ENCODE measurements around the gene MACC1. TPM values are rescaled to one million over a fixed set of nuclear protein-coding genes. Genes with fewer than 3 reads are reported as not detected.
A peak's percentile ranks its signal among the peaks of the same experiment; 100 is the strongest.

The MACC1 gene
- total RNA-seq, 2 donors from 2014 or later, result 15.2 to 16.6 TPM

- no peak for DNase-seq
- H3K4me3 ChIP-seq, result no peak overlapping the region
- H3K9me3 ChIP-seq, result no peaks in the 10 kb centered on the region
- no peaks in the 10 kb centered on the region for H3K27me3 ChIP-seq
- no peak for ATAC-seq
- intact Hi-C loops (cut with DNase I), result no loop called here
- WGBS, 2 donors, result 90 to 96% methylated on average over 1 of the region's 1 CpG
- TF ChIP-seq, protein P1, sequence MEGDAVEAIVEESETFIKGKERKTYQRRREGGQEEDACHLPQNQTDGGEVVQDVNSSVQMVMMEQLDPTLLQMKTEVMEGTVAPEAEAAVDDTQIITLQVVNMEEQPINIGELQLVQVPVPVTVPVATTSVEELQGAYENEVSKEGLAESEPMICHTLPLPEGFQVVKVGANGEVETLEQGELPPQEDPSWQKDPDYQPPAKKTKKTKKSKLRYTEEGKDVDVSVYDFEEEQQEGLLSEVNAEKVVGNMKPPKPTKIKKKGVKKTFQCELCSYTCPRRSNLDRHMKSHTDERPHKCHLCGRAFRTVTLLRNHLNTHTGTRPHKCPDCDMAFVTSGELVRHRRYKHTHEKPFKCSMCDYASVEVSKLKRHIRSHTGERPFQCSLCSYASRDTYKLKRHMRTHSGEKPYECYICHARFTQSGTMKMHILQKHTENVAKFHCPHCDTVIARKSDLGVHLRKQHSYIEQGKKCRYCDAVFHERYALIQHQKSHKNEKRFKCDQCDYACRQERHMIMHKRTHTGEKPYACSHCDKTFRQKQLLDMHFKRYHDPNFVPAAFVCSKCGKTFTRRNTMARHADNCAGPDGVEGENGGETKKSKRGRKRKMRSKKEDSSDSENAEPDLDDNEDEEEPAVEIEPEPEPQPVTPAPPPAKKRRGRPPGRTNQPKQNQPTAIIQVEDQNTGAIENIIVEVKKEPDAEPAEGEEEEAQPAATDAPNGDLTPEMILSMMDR (IDR thresholded peaks at IDR 0.05), result no peak
- no peak for TF ChIP-seq POLR2A (IDR thresholded peaks at IDR 0.05)
- no peaks in the 10 kb centered on the region for H3K4me1 ChIP-seq
- no peak overlapping the region for H3K27ac ChIP-seq
- H3K36me3 ChIP-seq (replicated peaks in 1 of 2; ENCODE audit: insufficient read depth in 1 of 2, low read depth in 2 of 2), result no peaks in the 10 kb centered on the region
Observed at GRCh38 chr7:20102982-20103381, 114.2 kb downstream of the MACC1 start.

- 91 to 100% methylated on average over 1 of the region's 1 CpG for WGBS, 2 donors
- TF ChIP-seq POLR2A (IDR thresholded peaks at IDR 0.05), result no peak
- TF ChIP-seq, protein P1 (IDR thresholded peaks at IDR 0.05), result no peak
- Histone ChIP-seq H3K4me3 (no peak overlapping the region), H3K36me3 (replicated peaks in 1 of 2; ENCODE audit: insufficient read depth in 1 of 2, low read depth in 2 of 2) (no peaks in the 10 kb centered on the region), H3K27me3 (no peaks in the 10 kb centered on the region), H3K27ac (no peak overlapping the region), H3K4me1 (no peaks in the 10 kb centered on the region), H3K9me3 (no peaks in the 10 kb centered on the region)
- DNase-seq, result no peak
- no peak for ATAC-seq
- intact Hi-C loops (cut with DNase I), result no loop called here
Observed at GRCh38 chr7:20095862-20096261, 121.3 kb downstream of the MACC1 start.

GRCh38 chr7:20095436-20095835, 121.7 kb downstream of the MACC1 start:
- no peak for ATAC-seq
- WGBS, 2 donors, result 68 to 80% methylated on average over 4 of the region's 4 CpGs

GRCh38 chr7:20089431-20089830, 127.8 kb downstream of the MACC1 start:
- H3K9me3 ChIP-seq, result no peaks in the 10 kb centered on the region
- H3K4me1 ChIP-seq, result no peaks in the 10 kb centered on the region
- no peak overlapping the region for H3K27ac ChIP-seq
- intact Hi-C loops (cut with DNase I), result no loop called here
- H3K4me3 ChIP-seq, result no peak overlapping the region
- no peak for DNase-seq
- TF ChIP-seq, protein P1 (IDR thresholded peaks at IDR 0.05), result no peak
- TF ChIP-seq POLR2A (IDR thresholded peaks at IDR 0.05), result no peak
- no peaks in the 10 kb centered on the region for H3K27me3 ChIP-seq
- H3K36me3 ChIP-seq (replicated peaks in 1 of 2; ENCODE audit: insufficient read depth in 1 of 2, low read depth in 2 of 2), result no peaks in the 10 kb centered on the region
- no peak for ATAC-seq
- WGBS, 2 donors, result 42 to 49% methylated on average over 6 of the region's 6 CpGs

More at GRCh38 chr7:20095436-20095835, 121.7 kb downstream of the MACC1 start:
- no peaks in the 10 kb centered on the region for H3K9me3 ChIP-seq
- H3K36me3 ChIP-seq (replicated peaks in 1 of 2; ENCODE audit: insufficient read depth in 1 of 2, low read depth in 2 of 2), result no peaks in the 10 kb centered on the region
- H3K27ac ChIP-seq, result no peak overlapping the region
- no peaks in the 10 kb centered on the region for H3K27me3 ChIP-seq
- H3K4me3 ChIP-seq, result no peak overlapping the region
- H3K4me1 ChIP-seq, result no peaks in the 10 kb centered on the region
- no peak for DNase-seq
- TF ChIP-seq, protein P1 (IDR thresholded peaks at IDR 0.05), result no peak
- no peak for TF ChIP-seq POLR2A (IDR thresholded peaks at IDR 0.05)
- intact Hi-C loops (cut with DNase I), result no loop called here

DNA sequence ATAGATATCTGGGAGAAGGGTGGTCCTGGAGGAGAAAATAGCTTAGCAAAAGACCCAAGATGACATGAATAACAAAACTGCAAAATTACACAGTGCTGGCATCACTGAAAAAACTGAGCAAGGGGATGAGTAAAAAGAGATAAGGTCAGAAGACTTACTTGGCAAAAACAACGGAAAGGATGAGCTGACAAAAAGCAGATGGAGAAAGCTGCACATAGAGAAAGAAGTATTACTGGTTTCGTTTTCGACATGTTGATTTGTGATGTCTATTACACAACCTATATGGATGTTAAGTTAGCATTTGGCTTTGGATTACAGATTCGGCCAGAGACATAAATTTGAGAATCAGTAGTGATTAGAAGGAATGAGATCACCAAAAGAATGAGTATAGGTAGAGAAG, 132.1 kb downstream of the MACC1 start:
- no peak for TF ChIP-seq POLR2A (IDR thresholded peaks at IDR 0.05)
- TF ChIP-seq, protein P1 (IDR thresholded peaks at IDR 0.05), result no peak
- intact Hi-C loops (cut with DNase I), result no loop called here
- ATAC-seq (peak; percentile 30), DNase-seq (no peak)
- H3K4me3 ChIP-seq, result no peak overlapping the region
- no peaks in the 10 kb centered on the region for H3K36me3 ChIP-seq (replicated peaks in 1 of 2; ENCODE audit: insufficient read depth in 1 of 2, low read depth in 2 of 2)
- no peaks in the 10 kb centered on the region for H3K27me3 ChIP-seq
- WGBS, 2 donors, result 75 to 79% methylated on average over 4 of the region's 4 CpGs
- H3K27ac ChIP-seq, result peak overlapping the region in 1 of 4 donors; percentile 29
- no peaks in the 10 kb centered on the region for H3K4me1 ChIP-seq
- H3K9me3 ChIP-seq, result no peaks in the 10 kb centered on the region

Data from body of pancreas (tissue), 4 donors.